H1 (cell line): Measurements from ENCODE around the gene CNDP2. TPM values are rescaled to one million over a fixed set of nuclear protein-coding genes. Genes with fewer than 3 reads are reported as not detected.

Source experiments
- ASH2L ChIP-seq: fragments of 200-600, 300-600 bp; sonication (generic); IDR thresholded peaks from one replicate; pipeline ENCODE4 v1.7.1; 2017; ENCODE audit warnings: low read length
- CHD1 ChIP-seq: IDR thresholded peaks from 2 replicates; pipeline ENCODE4 v1.6.1; 2012; ENCODE audit warnings: low read depth, low read length, improper control_type of control experiment
- JUND ChIP-seq: IDR thresholded peaks from 2 replicates; pipeline ENCODE4 v1.6.1; 2011; ENCODE audit warnings: mild to moderate bottlenecking, improper control_type of control experiment, low read length
- NRF1 ChIP-seq: IDR thresholded peaks from 2 replicates; pipeline ENCODE4 v1.6.1; 2011; ENCODE audit warnings: mild to moderate bottlenecking, low read depth, low read length, improper control_type of control experiment
- POLR2A ChIP-seq, 2 experiments: IDR thresholded peaks; 1 replicate in 1 of 2; 2 replicates in 1 of 2; pipeline ENCODE4 v1.6.1; 2011; ENCODE audit warnings: low read depth in 2 of 2, low read length in 2 of 2, mild to moderate bottlenecking in 2 of 2; ENCODE audit errors: control extremely low read depth in 1 of 2
- POLR2AphosphoS5 ChIP-seq: IDR thresholded peaks from 2 replicates; pipeline ENCODE4 v1.6.1; 2011; ENCODE audit warnings: low read depth, low read length
- SP2 ChIP-seq: IDR thresholded peaks from 2 replicates; pipeline ENCODE4 v1.6.1; 2012; ENCODE audit warnings: mild to moderate bottlenecking, low read length, inconsistent platforms
- SP4 ChIP-seq: IDR thresholded peaks from 2 replicates; pipeline ENCODE4 v1.6.1; 2012; ENCODE audit warnings: low read length, inconsistent platforms
- YY1 ChIP-seq: IDR thresholded peaks from 2 replicates; pipeline ENCODE4 v1.6.1; 2011; ENCODE audit warnings: low read depth, mild to moderate bottlenecking, low read length
- polyA plus RNA-seq, 7 experiments: library from polyadenylated mRNA; depleted of rRNA in 3 of 7; stranded (reverse) in 5 of 7; unstranded in 2 of 7; fragments of >200 nt in 5 of 7; fragments of 200-250 nt in 2 of 7; gene quantifications; 1 replicate in 5 of 7; 2 replicates in 1 of 7; 4 replicates in 1 of 7; pipeline versions ENCODE4 v1.2.1 to v1.2.3, GENCODE V29; 2011 to 2013; ENCODE audit warnings: missing spikeins in 2 of 7, mixed read lengths in 2 of 7
- total RNA-seq: library from RNA; stranded (reverse); fragmentation: NEBNext Ultra II Directional; extraction: Animal tissue kit (Norgen Biotek cat#: 25700); gene quantifications from 2 replicates; pipeline ENCODE4 v1.2.1, GENCODE V29; 2021

Gene CNDP2
- total and polyA plus RNA-seq, 2 of the 8 experiments (the other 6 are each of a cell fraction or from before 2014, with no cell fraction given) = 71.8 to 243 TPM

GRCh38 chr18:74447404-74448152, 48.6 kb upstream of the CNDP2 start (continued):
- no peak for TF ChIP-seq POLR2AphosphoS5
- TF ChIP-seq SP4 = no peak
- TF ChIP-seq JUND = no peak
- TF ChIP-seq SP2 = no peak
- no peak for TF ChIP-seq NRF1
- TF ChIP-seq YY1 = no peak
- TF ChIP-seq CHD1 = no peak
- no peak for TF ChIP-seq ASH2L
- no peak for TF ChIP-seq POLR2A (IDR thresholded peaks at IDR 0.05; ENCODE audit: control extremely low read depth in 1 of 2, low read depth in 2 of 2, low read length in 2 of 2)
